ENCODE results near the gene PIRT. TPM values are rescaled to one million over a fixed set of nuclear protein-coding genes. Genes with fewer than 3 reads are reported as not detected.
A peak's percentile ranks its signal among the peaks of the same experiment; 100 is the strongest.

Gene PIRT
- total and polyA plus RNA-seq, 5 donors from 2014 or later: not detected

GRCh38 chr17:10803830-10804475 is 33.9 kb downstream of the PIRT start, which contains the start of gene TMEM238L:
Gene TMEM238L, minus strand, starts transcription at chr17:10804099. Its CDS starts 136 bp downstream, at chr17:10803963.
- no peak within 1 kb of the TSS for H3K4me3 Mint-ChIP-seq
- H3K9me3 Mint-ChIP-seq: no peaks in the 10 kb centered on the region
- H3K27me3 Mint-ChIP-seq: no peaks in the 10 kb centered on the region
- Histone ChIP-seq H3K27ac (ENCODE audit: insufficient read depth, low read length, poor library complexity, severe bottlenecking) (no peak within 1 kb of the TSS), H3K27me3 (ENCODE audit: control insufficient read depth, insufficient read depth, low read length) (no peaks in the 10 kb centered on the region), H3K4me3 (ENCODE audit: low read depth, low read length) (no peak within 1 kb of the TSS), H3K36me3 (ENCODE audit: control insufficient read depth, insufficient read depth, low read length) (no peaks in the 10 kb centered on the region), H3K4me1 (ENCODE audit: control insufficient read depth, insufficient read depth, low read length, poor library complexity, severe bottlenecking) (no peaks in the 10 kb centered on the region), H3K9me3 (ENCODE audit: control insufficient read depth in 2 of 2, low read length in 2 of 2) (no peaks in the 10 kb centered on the region)
- no peaks in the 10 kb centered on the region for H3K36me3 Mint-ChIP-seq
- DNase-seq (no peak), ATAC-seq (ENCODE audit: low read depth in 2 of 2) (no peak)
- H3K27ac Mint-ChIP-seq: peak within 1 kb of the TSS in 1 of 3 donors; percentile 68
- H3K4me1 Mint-ChIP-seq: no peaks in the 10 kb centered on the region

DNA sequence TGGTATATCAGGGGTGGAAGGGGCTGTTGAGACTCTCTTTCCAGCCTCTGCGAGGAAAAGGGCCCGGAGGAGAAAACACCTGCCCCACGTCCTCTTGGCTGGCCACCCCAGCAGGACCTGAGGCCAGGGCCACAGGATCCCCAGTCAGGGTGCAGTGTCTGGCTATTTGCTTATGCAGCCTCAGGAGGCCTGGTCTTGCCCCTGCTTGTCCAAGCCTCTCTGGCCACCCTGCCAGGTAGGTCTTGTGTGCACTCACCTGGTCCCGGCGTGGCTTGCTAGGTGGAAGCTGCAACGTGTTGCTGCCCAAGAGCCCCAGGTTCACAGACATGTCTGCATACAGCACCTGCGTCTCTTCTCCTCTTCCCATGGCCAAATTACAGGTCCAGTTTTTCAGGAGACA is 34.5 kb downstream of the PIRT start:
- DNase-seq: no peak
- Mint-ChIP-seq H3K36me3 (no peaks in the 10 kb centered on the region), H3K27me3 (no peaks in the 10 kb centered on the region), H3K4me1 (no peaks in the 10 kb centered on the region), H3K27ac (no peak overlapping the region), H3K4me3 (no peak overlapping the region), H3K9me3 (no peaks in the 10 kb centered on the region)
- Histone ChIP-seq H3K36me3 (ENCODE audit: control insufficient read depth, insufficient read depth, low read length) (no peaks in the 10 kb centered on the region), H3K9me3 (ENCODE audit: control insufficient read depth in 2 of 2, low read length in 2 of 2) (no peaks in the 10 kb centered on the region), H3K27me3 (ENCODE audit: control insufficient read depth, insufficient read depth, low read length) (no peaks in the 10 kb centered on the region), H3K4me1 (ENCODE audit: control insufficient read depth, insufficient read depth, low read length, poor library complexity, severe bottlenecking) (no peaks in the 10 kb centered on the region), H3K27ac (ENCODE audit: insufficient read depth, low read length, poor library complexity, severe bottlenecking) (no peak overlapping the region), H3K4me3 (ENCODE audit: low read depth, low read length) (no peak overlapping the region)
- ATAC-seq (ENCODE audit: low read depth in 2 of 2): no peak

- H3K4me1 ChIP-seq (ENCODE audit: control insufficient read depth, insufficient read depth, low read length, poor library complexity, severe bottlenecking): no peaks in the 10 kb centered on the region
- no peaks in the 10 kb centered on the region for H3K36me3 ChIP-seq (ENCODE audit: control insufficient read depth, insufficient read depth, low read length)
- Mint-ChIP-seq H3K27ac (peak overlapping the region in 1 of 3 donors; percentile 68), H3K4me1 (no peaks in the 10 kb centered on the region), H3K4me3 (no peak overlapping the region), H3K36me3 (no peaks in the 10 kb centered on the region), H3K27me3 (no peaks in the 10 kb centered on the region), H3K9me3 (no peaks in the 10 kb centered on the region)
- DNase-seq (no peak), ATAC-seq (ENCODE audit: low read depth in 2 of 2) (no peak)
- H3K4me3 ChIP-seq (ENCODE audit: low read depth, low read length): no peak overlapping the region
- no peak overlapping the region for H3K27ac ChIP-seq (ENCODE audit: insufficient read depth, low read length, poor library complexity, severe bottlenecking)
- no peaks in the 10 kb centered on the region for H3K27me3 ChIP-seq (ENCODE audit: control insufficient read depth, insufficient read depth, low read length)
- H3K9me3 ChIP-seq (ENCODE audit: control insufficient read depth in 2 of 2, low read length in 2 of 2): no peaks in the 10 kb centered on the region
Measured at GRCh38 chr17:10802496-10803284, 35.2 kb downstream of the PIRT start.

- Mint-ChIP-seq H3K4me3 (no peak overlapping the region), H3K4me1 (no peaks in the 10 kb centered on the region), H3K27ac (no peak overlapping the region), H3K27me3 (no peaks in the 10 kb centered on the region), H3K9me3 (no peaks in the 10 kb centered on the region), H3K36me3 (no peaks in the 10 kb centered on the region)
- H3K4me3 ChIP-seq (ENCODE audit: low read depth, low read length): no peak overlapping the region
- H3K27ac ChIP-seq (ENCODE audit: insufficient read depth, low read length, poor library complexity, severe bottlenecking): no peak overlapping the region
- no peaks in the 10 kb centered on the region for H3K36me3 ChIP-seq (ENCODE audit: control insufficient read depth, insufficient read depth, low read length)
- no peak for DNase-seq
- H3K9me3 ChIP-seq (ENCODE audit: control insufficient read depth in 2 of 2, low read length in 2 of 2): no peaks in the 10 kb centered on the region
- H3K4me1 ChIP-seq (ENCODE audit: control insufficient read depth, insufficient read depth, low read length, poor library complexity, severe bottlenecking): no peaks in the 10 kb centered on the region
- no peaks in the 10 kb centered on the region for H3K27me3 ChIP-seq (ENCODE audit: control insufficient read depth, insufficient read depth, low read length)
- no peak for ATAC-seq (ENCODE audit: low read depth in 2 of 2)
Measured at GRCh38 chr17:10799407-10799806, 38.5 kb downstream of the PIRT start.

GRCh38 chr17:10798910-10799309 is 39.0 kb downstream of the PIRT start:
- no peak overlapping the region for H3K4me3 ChIP-seq (ENCODE audit: low read depth, low read length)
- Mint-ChIP-seq H3K27me3 (no peaks in the 10 kb centered on the region), H3K36me3 (no peaks in the 10 kb centered on the region), H3K9me3 (no peaks in the 10 kb centered on the region), H3K4me3 (no peak overlapping the region), H3K4me1 (no peaks in the 10 kb centered on the region), H3K27ac (no peak overlapping the region)
- no peaks in the 10 kb centered on the region for H3K27me3 ChIP-seq (ENCODE audit: control insufficient read depth, insufficient read depth, low read length)
- no peaks in the 10 kb centered on the region for H3K4me1 ChIP-seq (ENCODE audit: control insufficient read depth, insufficient read depth, low read length, poor library complexity, severe bottlenecking)
- DNase-seq (no peak), ATAC-seq (ENCODE audit: low read depth in 2 of 2) (no peak)
- no peaks in the 10 kb centered on the region for H3K9me3 ChIP-seq (ENCODE audit: control insufficient read depth in 2 of 2, low read length in 2 of 2)
- no peak overlapping the region for H3K27ac ChIP-seq (ENCODE audit: insufficient read depth, low read length, poor library complexity, severe bottlenecking)
- H3K36me3 ChIP-seq (ENCODE audit: control insufficient read depth, insufficient read depth, low read length): no peaks in the 10 kb centered on the region

DNA sequence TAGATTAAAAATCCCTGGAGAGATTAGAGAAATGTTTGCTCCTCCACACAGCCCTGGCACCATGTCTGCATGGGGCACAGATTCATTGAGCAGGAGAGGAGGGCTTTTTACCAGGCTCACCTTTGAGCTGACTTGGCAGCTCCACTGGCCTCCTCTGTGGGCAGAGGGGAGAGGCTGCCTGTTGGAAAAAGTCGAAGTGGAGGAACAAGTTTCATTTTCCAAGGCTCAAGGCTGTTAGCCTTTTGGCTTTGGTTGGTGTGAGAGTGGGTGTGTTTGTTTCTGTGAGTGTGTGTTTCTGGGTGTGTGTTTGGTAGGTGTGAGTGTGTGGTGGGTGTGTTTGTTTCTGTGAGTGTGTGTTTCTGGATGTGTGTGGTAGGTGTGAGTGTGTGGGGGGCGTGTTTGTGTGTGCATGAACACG is 39.5 kb downstream of the PIRT start:
- DNase-seq (no peak), ATAC-seq (ENCODE audit: low read depth in 2 of 2) (no peak)
- H3K27me3 Mint-ChIP-seq: no peaks in the 10 kb centered on the region
- H3K9me3 ChIP-seq (ENCODE audit: control insufficient read depth in 2 of 2, low read length in 2 of 2): no peaks in the 10 kb centered on the region
- H3K4me1 ChIP-seq (ENCODE audit: control insufficient read depth, insufficient read depth, low read length, poor library complexity, severe bottlenecking): no peaks in the 10 kb centered on the region
- no peak overlapping the region for H3K27ac Mint-ChIP-seq
- H3K9me3 Mint-ChIP-seq: no peaks in the 10 kb centered on the region
- H3K4me3 Mint-ChIP-seq: no peak overlapping the region
- no peak overlapping the region for H3K4me3 ChIP-seq (ENCODE audit: low read depth, low read length)
- H3K36me3 ChIP-seq (ENCODE audit: control insufficient read depth, insufficient read depth, low read length): no peaks in the 10 kb centered on the region
- H3K36me3 Mint-ChIP-seq: no peaks in the 10 kb centered on the region
- no peaks in the 10 kb centered on the region for H3K27me3 ChIP-seq (ENCODE audit: control insufficient read depth, insufficient read depth, low read length)
- H3K27ac ChIP-seq (ENCODE audit: insufficient read depth, low read length, poor library complexity, severe bottlenecking): no peak overlapping the region
- H3K4me1 Mint-ChIP-seq: no peaks in the 10 kb centered on the region

DNA sequence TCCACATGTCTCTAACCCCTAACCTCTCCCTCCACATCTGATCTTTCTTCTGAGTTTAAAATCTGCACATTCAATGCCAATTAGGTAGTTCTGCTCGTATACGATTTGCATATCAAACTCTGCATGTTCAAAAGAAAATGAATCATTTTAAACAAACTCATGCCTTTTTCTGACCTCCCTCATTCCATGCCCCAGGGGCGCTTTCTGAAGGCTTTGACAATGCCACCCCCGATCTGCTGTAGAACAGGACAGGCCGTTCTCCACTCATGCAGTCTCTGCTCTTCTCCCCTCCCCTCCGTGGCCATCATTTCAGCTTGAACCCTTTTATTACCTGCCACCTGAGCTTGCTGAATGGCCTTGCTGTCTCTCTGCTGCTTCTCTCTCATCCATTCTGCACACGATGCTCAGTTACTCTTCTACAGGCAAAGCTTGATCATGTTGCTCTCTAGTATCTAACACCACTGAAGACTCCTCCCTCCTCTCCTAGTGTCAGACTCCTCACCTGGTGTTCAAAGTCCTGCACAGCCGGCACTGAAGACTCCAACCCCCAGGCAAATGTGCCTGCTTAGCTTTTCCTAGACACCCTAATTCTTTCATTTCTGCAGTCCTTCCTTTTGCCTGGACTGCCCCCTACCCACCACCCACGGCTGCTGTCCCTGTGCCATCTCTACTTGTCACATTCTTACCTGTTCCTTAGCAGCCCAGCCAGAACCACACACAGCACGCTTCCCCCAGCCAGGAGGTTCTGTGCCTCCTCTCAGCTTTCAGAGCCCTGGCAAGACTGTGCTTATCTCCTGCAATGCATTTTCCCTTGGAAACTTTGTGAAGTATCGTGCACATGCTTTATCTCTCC is 40.2 kb downstream of the PIRT start:
- Histone ChIP-seq H3K36me3 (ENCODE audit: control insufficient read depth, insufficient read depth, low read length) (no peaks in the 10 kb centered on the region), H3K27me3 (ENCODE audit: control insufficient read depth, insufficient read depth, low read length) (no peaks in the 10 kb centered on the region), H3K9me3 (ENCODE audit: control insufficient read depth in 2 of 2, low read length in 2 of 2) (no peaks in the 10 kb centered on the region), H3K4me1 (ENCODE audit: control insufficient read depth, insufficient read depth, low read length, poor library complexity, severe bottlenecking) (no peaks in the 10 kb centered on the region), H3K4me3 (ENCODE audit: low read depth, low read length) (no peak overlapping the region), H3K27ac (ENCODE audit: insufficient read depth, low read length, poor library complexity, severe bottlenecking) (no peak overlapping the region)
- Mint-ChIP-seq H3K9me3 (no peaks in the 10 kb centered on the region), H3K27me3 (no peaks in the 10 kb centered on the region), H3K36me3 (no peaks in the 10 kb centered on the region), H3K4me3 (no peak overlapping the region), H3K27ac (no peak overlapping the region), H3K4me1 (no peaks in the 10 kb centered on the region)
- no peak for DNase-seq
- ATAC-seq (ENCODE audit: low read depth in 2 of 2): no peak

Data from CD4-positive, CD25-positive, alpha-beta regulatory T cell (primary cell).